HG02943 (cell line): ENCODE measurements around the gene MIA3.
A peak's percentile ranks its signal among the peaks of the same experiment; 100 is the strongest.

Experiments
- ATAC-seq: cut with Tn5 transposase; IDR thresholded peaks from one replicate; pipeline ENCODE4 v1.9.1; 2021; ENCODE audit warnings: mild to moderate bottlenecking, low read depth, moderate library complexity; ENCODE audit not compliant: unreplicated experiment

Gene MIA3

DNA sequence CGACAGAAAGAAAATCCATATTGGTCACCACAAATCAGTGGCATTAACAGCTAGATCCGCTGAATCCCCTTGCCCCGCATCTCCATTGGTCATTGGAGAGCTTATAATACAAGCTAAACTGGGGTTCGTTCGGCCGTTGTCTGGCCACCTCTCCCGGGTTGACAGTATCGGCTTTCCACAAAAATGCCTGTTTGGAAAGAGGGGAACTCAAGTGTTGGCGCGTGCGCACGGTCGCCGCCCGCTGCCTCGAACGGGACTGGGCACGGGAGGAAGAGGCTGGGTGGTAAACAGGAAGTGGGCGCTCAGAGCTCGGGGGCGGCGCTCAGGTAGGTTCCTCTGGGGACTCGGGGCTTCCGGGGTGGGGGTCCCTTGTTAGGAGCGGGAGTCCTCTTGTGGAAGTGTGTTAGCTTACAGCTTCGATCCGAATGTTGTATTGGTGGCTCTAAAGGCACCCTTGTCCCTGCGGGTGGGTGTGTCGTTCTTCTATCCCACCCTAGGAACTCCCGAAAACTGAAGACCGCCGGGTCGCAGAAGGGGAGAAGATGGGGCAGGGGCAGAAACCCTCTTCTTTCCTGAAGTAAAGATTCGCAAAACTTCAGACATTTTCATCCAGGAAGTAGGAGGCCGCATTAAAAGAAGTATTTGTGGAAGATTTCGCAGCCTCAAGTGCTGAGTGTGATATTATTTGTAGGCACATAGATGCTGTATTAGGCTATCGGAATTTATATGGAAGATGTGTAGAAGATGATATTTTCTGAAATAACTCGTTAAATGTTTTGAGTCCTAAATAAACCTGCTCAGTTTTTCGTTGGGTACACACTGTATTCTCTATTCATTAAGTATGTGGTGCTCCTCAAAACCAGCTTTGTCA, 95.4 kb downstream of the MIA3 start:
- peak; percentile 55 for ATAC-seq

DNA sequence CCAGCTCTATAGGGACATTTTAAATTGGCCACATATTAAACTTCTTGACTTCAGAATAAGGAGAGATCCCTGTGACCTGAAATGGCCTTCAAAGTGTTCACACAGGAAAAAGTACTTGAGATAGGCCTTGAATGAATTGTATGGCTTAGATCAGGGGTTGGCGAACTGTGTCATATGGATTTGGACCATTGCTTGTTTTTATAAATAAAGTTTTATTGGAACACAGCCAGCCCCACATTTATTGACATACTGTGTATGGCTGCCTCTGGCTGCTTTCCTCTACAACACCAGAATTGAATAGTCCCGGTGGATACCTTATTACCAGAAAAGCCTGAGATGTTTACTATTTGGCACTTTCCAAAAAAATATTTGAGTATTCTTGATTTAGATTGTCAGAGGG, 98.5 kb downstream of the MIA3 start:
- no peak for ATAC-seq
